H1 (cell line): Measurements from ENCODE around the gene ASMTL. TPM values are rescaled to one million over a fixed set of nuclear protein-coding genes. Genes with fewer than 3 reads are reported as not detected.
A peak's percentile ranks its signal among the peaks of the same experiment; 100 is the strongest.

Source experiments
- CTCF ChIA-PET: fragments of 300-600 bp; sonication (Branson Sonifier 250); formaldehyde crosslinking; loops from one replicate; lab custom pipeline; 2021; ENCODE audit not compliant: partially characterized antibody; lab: Charles Lee
- POLR2A ChIA-PET: fragments of 300-600 bp; sonication (Branson Sonifier 250); formaldehyde crosslinking; loops from one replicate; lab custom pipeline; 2021; ENCODE audit warnings: inconsistent platforms; ENCODE audit not compliant: partially characterized antibody; lab: Charles Lee
- DNase-seq, 2 experiments: peaks; one replicate each; pipeline versions ENCODE4 v3.0.0 to v3.0.0-alpha.2; 2010 to 2022; ENCODE audit warnings: low spot score in 2 of 2, low read depth in 1 of 2, mixed read lengths in 1 of 2
- FAIRE-seq: peaks from 2 replicates; lab custom pipeline; 2011; peaks lifted over from hg19 to GRCh38; lab: Jason Lieb, UNC
- H2AFZ ChIP-seq: 2 replicates; pipeline ENCODE4 v1.8.1; 2012; ENCODE audit warnings: low read length, inconsistent platforms
- H2AK5ac ChIP-seq: 2 replicates; pipeline ENCODE4 v1.6.1; 2013; ENCODE audit warnings: low read depth, low read length
- H2BK120ac ChIP-seq: replicated peaks from 2 replicates; pipeline ENCODE3; 2013; ENCODE audit warnings: low read depth, low read length, inconsistent platforms
- H2BK12ac ChIP-seq: 2 replicates; pipeline ENCODE4 v1.6.1; 2013; ENCODE audit warnings: low read depth, low read length
- H2BK15ac ChIP-seq: 2 replicates; pipeline ENCODE4 v1.6.1; 2013; ENCODE audit warnings: low read length
- H2BK20ac ChIP-seq: 2 replicates; pipeline ENCODE4 v1.6.1; 2013; ENCODE audit warnings: low read length
- H2BK5ac ChIP-seq: 2 replicates; pipeline ENCODE4 v1.6.1; 2013; ENCODE audit warnings: low read depth, low read length
- H3K14ac ChIP-seq: 2 replicates; pipeline ENCODE4 v1.6.1; 2013; ENCODE audit warnings: inconsistent platforms; ENCODE audit not compliant: insufficient read length
- H3K18ac ChIP-seq: 2 replicates; pipeline ENCODE4 v1.6.1; 2013; ENCODE audit warnings: low read length; ENCODE audit errors: extremely low read depth
- H3K23ac ChIP-seq: 2 replicates; pipeline ENCODE4 v1.6.1; 2013; ENCODE audit warnings: inconsistent platforms; ENCODE audit not compliant: insufficient read length
- H3K23me2 ChIP-seq: 2 replicates; pipeline ENCODE4 v1.6.1; 2013; ENCODE audit warnings: low read depth, low read length
- H3K27ac ChIP-seq: 2 replicates; pipeline ENCODE4 v1.6.1; 2011; ENCODE audit warnings: low read depth, low read length, inconsistent platforms
- H3K27me3 ChIP-seq, 4 experiments: replicated peaks in 1 of 4; 1 replicate in 1 of 4; 2 replicates in 3 of 4; pipeline versions ENCODE4 v1.6.1 to v1.8.1; 2011 to 2013; ENCODE audit warnings: low read length in 3 of 4, mild to moderate bottlenecking in 3 of 4, inconsistent platforms in 2 of 4, mixed read lengths in 2 of 4, moderate library complexity in 1 of 4; ENCODE audit not compliant: control insufficient read depth in 3 of 4, insufficient read depth in 3 of 4; ENCODE audit errors: extremely low read depth in 1 of 4
- H3K36me3 ChIP-seq, 4 experiments: 2 replicates each; pipeline versions ENCODE4 v1.6.1 to v1.8.1; 2011 to 2013; ENCODE audit warnings: mild to moderate bottlenecking in 4 of 4, low read length in 3 of 4, moderate library complexity in 2 of 4, control low read depth in 1 of 4, inconsistent platforms in 1 of 4; ENCODE audit not compliant: insufficient read depth in 4 of 4, control insufficient read depth in 2 of 4
- H3K4ac ChIP-seq: replicated peaks from 2 replicates; pipeline ENCODE3; 2013; ENCODE audit warnings: low read length, low read depth, mixed read lengths, inconsistent platforms; ENCODE audit not compliant: insufficient read length
- H3K4me1 ChIP-seq, 4 experiments: replicated peaks in 1 of 4; 1 replicate in 1 of 4; 2 replicates in 3 of 4; pipeline versions ENCODE4 v1.6.1 to v1.8.1; 2011 to 2013; ENCODE audit warnings: low read length in 3 of 4, inconsistent platforms in 2 of 4, mixed read lengths in 1 of 4; ENCODE audit not compliant: insufficient read depth in 4 of 4, control insufficient read depth in 3 of 4
- H3K4me2 ChIP-seq, 2 experiments: 2 replicates each; pipeline versions ENCODE4 v1.6.1 to v1.8.1; 2011 to 2013; ENCODE audit warnings: low read depth in 2 of 2, low read length in 2 of 2, control low read depth in 1 of 2, inconsistent platforms in 1 of 2, mild to moderate bottlenecking in 1 of 2; ENCODE audit not compliant: insufficient read depth in 1 of 2
- H3K4me3 ChIP-seq, 4 experiments: fragments of 200-600, 300-600 bp in 1 of 4; sonication (generic), shearing (Covaris generic), sonication (Bioruptor Twin) in 1 of 4; 2 replicates each; pipeline versions ENCODE4 v1.5.1 to v1.8.1; 2011 to 2016; ENCODE audit warnings: low read length in 4 of 4, low read depth in 3 of 4, control low read depth in 2 of 4, inconsistent platforms in 2 of 4, mild to moderate bottlenecking in 2 of 4, mixed read lengths in 1 of 4, moderate library complexity in 1 of 4; ENCODE audit not compliant: insufficient read depth in 2 of 4; ENCODE audit errors: extremely low read depth in 1 of 4
- H3K56ac ChIP-seq: replicated peaks from 2 replicates; pipeline ENCODE3; 2013; ENCODE audit warnings: low read depth, mild to moderate bottlenecking, mixed read lengths, low read length, inconsistent platforms; ENCODE audit not compliant: insufficient read length
- H3K79me1 ChIP-seq: 2 replicates; pipeline ENCODE4 v1.6.1; 2013; ENCODE audit warnings: low read depth, low read length, control low read depth
- H3K79me2 ChIP-seq, 2 experiments: 2 replicates each; pipeline versions ENCODE4 v1.6.1 to v1.8.1; 2012 to 2013; ENCODE audit warnings: low read length in 2 of 2, mild to moderate bottlenecking in 2 of 2, inconsistent platforms in 1 of 2; ENCODE audit not compliant: insufficient read depth in 2 of 2, control insufficient read depth in 1 of 2
- H3K9ac ChIP-seq, 4 experiments: replicated peaks in 1 of 4; 1 replicate in 1 of 4; 2 replicates in 3 of 4; pipeline versions ENCODE4 v1.6.1 to v1.8.1; 2011 to 2013; ENCODE audit warnings: low read depth in 3 of 4, low read length in 3 of 4, control low read depth in 2 of 4, mild to moderate bottlenecking in 2 of 4, moderate library complexity in 2 of 4, inconsistent platforms in 1 of 4; ENCODE audit errors: extremely low read depth in 1 of 4
- H3K9me3 ChIP-seq, 2 experiments: 2 replicates each; pipeline versions ENCODE4 v1.6.1 to v1.8.1; 2012 to 2013; ENCODE audit warnings: mild to moderate bottlenecking in 2 of 2, moderate library complexity in 2 of 2, control low read depth in 1 of 2, inconsistent platforms in 1 of 2, low read depth in 1 of 2, low read length in 1 of 2, mixed read lengths in 1 of 2; ENCODE audit not compliant: insufficient read depth in 2 of 2
- H4K20me1 ChIP-seq, 2 experiments: replicated peaks in 1 of 2; 2 replicates each; pipeline versions ENCODE3 to v1.8.1; 2011 to 2013; ENCODE audit warnings: inconsistent platforms in 2 of 2, low read length in 2 of 2, mild to moderate bottlenecking in 1 of 2; ENCODE audit not compliant: insufficient read depth in 2 of 2, control insufficient read depth in 1 of 2
- H4K5ac ChIP-seq: 2 replicates; pipeline ENCODE4 v1.6.1; 2013; ENCODE audit warnings: low read length, low read depth, mixed read lengths, inconsistent platforms; ENCODE audit not compliant: insufficient read length
- H4K8ac ChIP-seq: 2 replicates; pipeline ENCODE4 v1.8.0; 2013; ENCODE audit warnings: mild to moderate bottlenecking, moderate library complexity, low read length, inconsistent platforms; ENCODE audit not compliant: insufficient read depth; ENCODE audit errors: extremely low read depth
- H4K91ac ChIP-seq: replicated peaks from 2 replicates; pipeline ENCODE3; 2013; ENCODE audit warnings: low read length, mixed read lengths, inconsistent platforms; ENCODE audit not compliant: insufficient read length
- GABPA ChIP-seq: IDR thresholded peaks from 2 replicates; pipeline ENCODE4 v1.6.1; 2011; ENCODE audit warnings: mild to moderate bottlenecking, low read length, moderate library complexity, borderline replicate concordance; ENCODE audit not compliant: insufficient read depth
- POLR2AphosphoS5 ChIP-seq: IDR thresholded peaks from 2 replicates; pipeline ENCODE4 v1.6.1; 2011; ENCODE audit warnings: low read depth, low read length
- WGBS, 2 experiments: shearing (Covaris generic) in 1 of 2; methylation state at CpG; one replicate each; pipeline versions ENCODE4 v1.1.6 to v1.1.7; 2013 to 2015; ENCODE audit warnings: low lambda C conversion rate in 2 of 2, mixed read lengths in 2 of 2, inconsistent platforms in 1 of 2, low coverage in 1 of 2, missing lambda C conversion rate in 1 of 2; ENCODE audit not compliant: insufficient replicate concordance in 2 of 2, insufficient coverage in 1 of 2, insufficient read length in 1 of 2; ENCODE audit errors: extremely low coverage in 1 of 2, missing lambda C conversion rate in 1 of 2; 5-methylcytosine and 5-hydroxymethylcytosine counted together
- polyA plus RNA-seq, 7 experiments: library from polyadenylated mRNA; depleted of rRNA in 3 of 7; stranded (reverse) in 5 of 7; unstranded in 2 of 7; fragments of >200 nt in 5 of 7; fragments of 200-250 nt in 2 of 7; gene quantifications; 1 replicate in 5 of 7; 2 replicates in 1 of 7; 4 replicates in 1 of 7; pipeline versions ENCODE4 v1.2.1 to v1.2.3, GENCODE V29; 2011 to 2013; ENCODE audit warnings: missing spikeins in 2 of 7, mixed read lengths in 2 of 7
- total RNA-seq: library from RNA; stranded (reverse); fragmentation: NEBNext Ultra II Directional; extraction: Animal tissue kit (Norgen Biotek cat#: 25700); gene quantifications from 2 replicates; pipeline ENCODE4 v1.2.1, GENCODE V29; 2021

The ASMTL gene
- total and polyA plus RNA-seq, 2 of the 8 experiments (the other 6 are each of a cell fraction or from before 2014, with no cell fraction given): 75.6 to 81.4 TPM

DNA sequence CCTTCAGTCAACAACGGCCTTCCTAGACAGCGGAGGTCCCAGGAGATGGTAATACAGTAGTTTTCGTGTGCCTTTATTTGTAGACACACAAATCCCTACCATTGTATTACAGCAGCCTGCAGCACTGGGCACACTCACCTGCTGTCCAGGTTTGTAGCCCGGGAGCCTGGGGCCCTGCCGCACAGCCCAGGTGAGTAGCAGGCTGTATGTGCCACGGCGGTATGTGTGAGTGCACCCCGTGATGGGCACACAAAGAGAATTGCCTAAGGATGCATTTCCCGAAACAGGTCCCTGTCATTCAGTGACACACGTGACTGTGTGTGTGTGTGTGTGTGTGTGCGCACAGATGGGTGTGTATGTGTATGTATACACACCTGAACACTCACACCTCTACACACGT lies 52.7 kb downstream of the ASMTL start:
- 80% methylated on average over 12 of the region's 12 CpGs; no CpG with 5 or more reads in 1 of the 2 experiments for WGBS, 2 experiments
- no peak for FAIRE-seq
- CTCF ChIA-PET: no interaction called here

More for the DNA sequence above, 52.7 kb downstream of the ASMTL start:
- H3K18ac ChIP-seq: no peak overlapping the region
- POLR2A ChIA-PET: no interaction called here
- H4K20me1 ChIP-seq: peaks cover 9 to 30% of the 10 kb centered on the region in 2 experiments
- H3K27me3 ChIP-seq: no peaks in the 10 kb centered on the region
- H4K5ac ChIP-seq: no peak overlapping the region
- no peak overlapping the region for H2BK12ac ChIP-seq
- H3K27ac ChIP-seq: no peak overlapping the region
- no peak overlapping the region for H4K91ac ChIP-seq
- H2BK120ac ChIP-seq: no peak overlapping the region
- no peaks in the 10 kb centered on the region for H3K9me3 ChIP-seq
- no peak overlapping the region for H3K4ac ChIP-seq
- no peak overlapping the region for H2BK15ac ChIP-seq
- no peak for DNase-seq
- H3K79me2 ChIP-seq: peaks cover 0 to 14% of the 10 kb centered on the region in 2 experiments; a peak in 1 of 4 replicates
- no peak overlapping the region for H3K23ac ChIP-seq
- H3K14ac ChIP-seq: no peak overlapping the region
- H2AK5ac ChIP-seq: no peak overlapping the region; the same call in 1 of the 2 replicates
- H4K8ac ChIP-seq: no peak overlapping the region
- no peak overlapping the region for H3K4me3 ChIP-seq
- TF ChIP-seq POLR2AphosphoS5 (peak; percentile 46; the same call in 1 of the 2 replicates), GABPA (no peak)
- no peak overlapping the region for H3K4me2 ChIP-seq
- H2AFZ ChIP-seq: no peak overlapping the region
- H2BK5ac ChIP-seq: no peak overlapping the region
- peaks cover 0 to 9% (median 3%) of the 10 kb centered on the region in 4 experiments; a peak in 4 of 7 replicates for H3K4me1 ChIP-seq
- H3K23me2 ChIP-seq: peaks cover 27% of the 10 kb centered on the region; the same call in 1 of the 2 replicates
- H3K9ac ChIP-seq: no peak overlapping the region
- H3K36me3 ChIP-seq: peaks cover 9 to 51% (median 29%) of the 10 kb centered on the region in 4 experiments
- peaks cover 8% of the 10 kb centered on the region for H3K79me1 ChIP-seq
- H2BK20ac ChIP-seq: no peak overlapping the region
- no peak overlapping the region for H3K56ac ChIP-seq
